OCI-LY7 (cell line): Measurements from ENCODE around the gene CEP78.

Source experiments
- EZH2phosphoT487 ChIP-seq: fragments of 200-600 bp; sonication (generic); IDR thresholded peaks from 2 replicates; pipeline ENCODE4 v1.6.1; 2018; ENCODE audit warnings: low read depth, borderline replicate concordance, mild to moderate bottlenecking, mixed run types, antibody characterized with exemption, low read length, moderate library complexity, mixed read lengths
- TF ChIP-seq, protein P1 (sequence below): fragments of 200-600 bp; sonication (generic); conservative IDR thresholded peaks from 2 replicates; pipeline ENCODE4 v1.5.1; 2014; ENCODE audit warnings: mild to moderate bottlenecking, antibody characterized with exemption, low read length, moderate library complexity, mixed read lengths

DNA sequence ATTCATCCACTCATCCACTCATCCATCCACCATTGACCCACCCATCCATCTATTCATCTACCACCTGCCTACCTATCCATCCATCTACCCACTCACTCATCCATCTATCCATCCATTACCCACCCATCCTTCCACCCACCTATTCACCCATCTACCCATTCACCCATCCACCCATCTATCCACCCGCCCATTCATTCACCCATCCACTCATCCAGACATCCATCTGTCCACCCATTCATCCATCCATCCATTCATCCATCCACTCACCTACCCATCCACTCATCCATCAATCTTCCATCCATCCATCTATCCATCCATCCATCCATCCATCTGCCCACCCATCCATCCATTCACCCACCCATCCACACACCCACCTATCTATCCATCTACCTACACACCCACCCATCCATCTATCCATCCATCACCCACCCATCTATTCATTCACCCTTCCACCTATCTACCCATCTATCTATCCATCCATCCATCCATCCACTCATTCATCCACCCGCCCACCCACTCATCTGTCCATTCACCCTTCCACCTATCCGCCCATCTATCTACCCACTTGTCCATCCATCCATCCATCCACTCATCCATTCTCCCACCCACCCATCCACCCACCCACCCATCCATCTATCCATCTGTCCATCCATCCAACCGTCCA lies 84.3 kb downstream of the CEP78 start:
- TF ChIP-seq EZH2phosphoT487 = no peak
- TF ChIP-seq, protein P1, sequence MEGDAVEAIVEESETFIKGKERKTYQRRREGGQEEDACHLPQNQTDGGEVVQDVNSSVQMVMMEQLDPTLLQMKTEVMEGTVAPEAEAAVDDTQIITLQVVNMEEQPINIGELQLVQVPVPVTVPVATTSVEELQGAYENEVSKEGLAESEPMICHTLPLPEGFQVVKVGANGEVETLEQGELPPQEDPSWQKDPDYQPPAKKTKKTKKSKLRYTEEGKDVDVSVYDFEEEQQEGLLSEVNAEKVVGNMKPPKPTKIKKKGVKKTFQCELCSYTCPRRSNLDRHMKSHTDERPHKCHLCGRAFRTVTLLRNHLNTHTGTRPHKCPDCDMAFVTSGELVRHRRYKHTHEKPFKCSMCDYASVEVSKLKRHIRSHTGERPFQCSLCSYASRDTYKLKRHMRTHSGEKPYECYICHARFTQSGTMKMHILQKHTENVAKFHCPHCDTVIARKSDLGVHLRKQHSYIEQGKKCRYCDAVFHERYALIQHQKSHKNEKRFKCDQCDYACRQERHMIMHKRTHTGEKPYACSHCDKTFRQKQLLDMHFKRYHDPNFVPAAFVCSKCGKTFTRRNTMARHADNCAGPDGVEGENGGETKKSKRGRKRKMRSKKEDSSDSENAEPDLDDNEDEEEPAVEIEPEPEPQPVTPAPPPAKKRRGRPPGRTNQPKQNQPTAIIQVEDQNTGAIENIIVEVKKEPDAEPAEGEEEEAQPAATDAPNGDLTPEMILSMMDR = no peak
